ENCODE data around the gene LZTS3.
A peak's percentile ranks its signal among the peaks of the same experiment; 100 is the strongest.

The LZTS3 gene

DNA sequence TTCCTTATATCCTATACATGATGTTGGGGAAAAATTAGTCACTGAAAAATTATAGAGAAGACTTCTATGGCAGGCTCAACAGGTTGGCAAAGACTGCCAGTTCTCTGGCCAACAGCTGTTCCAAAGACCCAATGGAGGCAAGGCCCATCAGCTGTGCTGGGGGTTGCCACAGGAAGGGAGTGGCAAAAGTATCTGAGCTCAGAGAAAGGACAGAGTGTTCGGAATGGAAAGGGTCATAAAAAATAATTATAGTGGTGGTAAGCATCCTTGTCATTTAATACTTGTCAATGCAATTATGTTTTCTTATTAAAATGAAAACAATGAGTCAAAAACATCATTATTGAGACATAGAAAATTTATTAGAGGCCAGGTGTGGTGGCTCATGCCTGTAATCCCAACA, 49.8 kb downstream of the LZTS3 start:
- TF ChIP-seq POLR2A (IDR thresholded peaks at IDR 0.05; ENCODE audit: low read length) = no peak
- no peak for TF ChIP-seq GATA1 (IDR thresholded peaks at IDR 0.05; ENCODE audit: low read depth, low read length)
- DNase-seq = no peak

DNA sequence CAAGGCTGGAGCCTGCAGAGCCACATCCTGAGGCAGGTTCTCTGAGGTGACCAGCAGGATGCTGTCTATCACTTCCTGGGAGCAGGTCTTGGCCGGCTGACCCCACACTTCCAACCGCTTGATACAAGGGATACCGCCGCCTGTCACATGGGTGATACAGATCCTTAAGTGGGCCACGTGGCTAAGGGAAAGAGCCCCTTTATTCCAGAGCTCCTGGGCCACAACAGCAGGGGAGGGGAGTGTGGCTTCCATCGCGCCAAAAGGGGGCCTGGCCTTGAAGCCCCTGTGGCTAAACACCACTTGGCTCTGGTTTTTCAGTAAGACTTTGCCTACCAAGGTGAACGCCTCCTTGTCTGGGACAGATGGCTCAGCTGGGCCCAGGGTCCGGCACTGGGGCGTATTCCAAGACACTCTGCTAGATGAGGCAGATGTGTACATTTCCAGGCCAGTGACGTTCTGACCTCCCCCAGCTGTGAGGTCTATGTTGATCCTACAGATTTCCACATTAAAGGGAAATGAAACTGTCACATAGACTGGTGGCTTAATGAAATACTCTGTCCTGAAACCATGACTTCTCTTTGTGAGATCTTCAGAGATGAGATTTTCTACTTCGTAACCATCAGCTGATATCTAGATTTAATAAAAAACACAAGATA, 51.3 kb downstream of the LZTS3 start:
- no peak for DNase-seq
- no peak for TF ChIP-seq POLR2A (IDR thresholded peaks at IDR 0.05; ENCODE audit: low read length)

DNA sequence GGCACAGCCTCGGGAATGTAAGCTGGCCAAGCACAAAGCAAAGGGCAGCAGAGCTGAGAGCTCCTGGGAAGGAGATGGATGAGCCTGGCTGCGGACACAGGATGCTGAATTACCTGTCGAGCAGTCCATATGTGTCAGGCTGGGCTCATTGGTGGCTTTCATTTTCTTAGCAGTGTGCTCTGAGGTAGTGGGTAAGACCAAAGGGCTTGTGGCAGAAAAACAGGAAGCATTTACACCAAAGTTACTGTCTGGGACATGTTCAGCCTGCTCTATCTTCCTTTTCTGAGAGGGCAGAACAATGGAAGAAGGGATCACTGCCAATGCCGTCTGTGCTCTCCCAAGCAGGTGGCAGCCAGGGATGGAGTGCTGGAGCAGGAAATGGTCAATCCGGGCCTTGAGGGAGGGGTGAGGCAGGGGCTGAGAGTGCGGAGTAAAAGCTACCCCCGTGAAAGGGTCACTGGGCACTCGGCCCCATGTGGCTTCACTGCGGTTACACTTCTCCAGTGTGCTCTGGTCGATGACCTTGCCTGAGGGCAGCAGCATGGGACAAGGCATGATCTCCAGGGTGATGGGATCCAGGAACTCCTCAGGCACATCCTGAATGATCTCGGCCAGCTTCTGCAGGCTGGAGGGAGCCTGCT, 52.0 kb downstream of the LZTS3 start:
- TF ChIP-seq GATA1 (IDR thresholded peaks at IDR 0.05; ENCODE audit: low read depth, low read length) = no peak
- DNase-seq = no peak

DNA sequence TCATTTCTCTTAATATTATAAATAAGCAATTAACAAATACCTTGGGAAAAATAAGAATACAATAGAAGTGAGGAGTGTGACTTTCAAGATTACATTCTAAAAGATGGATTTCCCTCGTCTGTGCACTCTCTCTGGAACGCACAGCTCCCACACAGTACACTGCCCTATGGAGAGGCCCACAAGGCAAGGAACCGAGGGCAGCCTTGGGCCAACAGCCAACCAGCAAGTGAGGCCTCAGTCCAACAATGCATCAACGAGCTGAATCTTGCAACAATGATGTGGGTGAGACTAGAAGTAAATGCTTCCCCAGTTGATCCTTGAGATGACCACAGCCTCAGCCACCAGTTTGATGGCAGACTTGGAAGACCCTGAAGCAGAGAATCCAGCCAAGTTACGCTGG, 54.3 kb downstream of the LZTS3 start:
- TF ChIP-seq GATA1 (IDR thresholded peaks at IDR 0.05; ENCODE audit: low read depth, low read length) = no peak
- DNase-seq = no peak

DNA sequence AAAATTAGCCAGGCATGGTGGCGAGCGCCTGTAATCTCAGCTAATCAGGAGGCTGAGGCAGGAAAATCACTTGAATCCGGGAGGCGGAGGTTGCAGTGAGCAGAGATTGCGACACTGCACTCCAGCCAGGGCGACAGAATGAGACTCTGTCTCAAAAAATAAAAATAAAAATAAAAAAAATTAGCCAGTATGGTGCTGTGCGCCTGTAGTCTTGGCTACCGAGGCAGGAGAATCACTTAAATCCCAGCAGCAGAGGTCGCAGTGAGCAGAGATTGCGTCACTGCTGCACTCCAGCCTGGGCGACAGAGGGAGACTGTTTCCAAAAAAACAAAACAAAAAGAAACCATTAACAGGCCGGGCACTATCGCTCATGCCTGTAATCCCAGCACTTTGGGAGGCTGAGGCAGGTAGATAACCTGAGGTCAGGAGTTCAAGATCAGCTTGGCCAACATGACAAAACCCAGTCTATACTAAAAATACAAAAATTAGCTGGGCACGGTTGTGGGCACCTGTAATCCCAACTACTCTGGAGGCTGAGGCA, 55.4 kb downstream of the LZTS3 start:
- peak; percentile 60 to 65 for DNase-seq

DNA sequence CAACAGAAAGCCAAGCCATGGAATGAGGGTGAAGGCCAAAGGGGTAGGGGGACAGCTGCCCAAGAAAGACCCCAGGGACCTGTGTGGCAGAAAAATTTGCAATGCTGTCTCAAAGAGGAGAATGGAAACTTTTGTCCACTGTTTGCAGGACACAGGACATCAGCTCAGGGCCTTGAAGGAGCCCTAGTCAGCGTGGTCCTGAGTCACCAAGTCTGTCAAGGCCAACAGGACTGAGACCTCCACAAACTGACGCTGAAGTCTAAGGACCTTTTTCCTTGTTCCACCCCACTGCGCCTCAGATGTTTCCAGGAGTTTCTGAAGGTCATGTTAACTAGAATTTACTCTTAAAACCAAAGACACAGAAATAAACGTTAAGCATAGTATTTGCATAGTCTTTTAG, 57.0 kb downstream of the LZTS3 start:
- TF ChIP-seq POLR2A (IDR thresholded peaks at IDR 0.05; ENCODE audit: low read length) = no peak
- no peak for TF ChIP-seq GATA1 (IDR thresholded peaks at IDR 0.05; ENCODE audit: low read depth, low read length)
- DNase-seq = no peak

DNA sequence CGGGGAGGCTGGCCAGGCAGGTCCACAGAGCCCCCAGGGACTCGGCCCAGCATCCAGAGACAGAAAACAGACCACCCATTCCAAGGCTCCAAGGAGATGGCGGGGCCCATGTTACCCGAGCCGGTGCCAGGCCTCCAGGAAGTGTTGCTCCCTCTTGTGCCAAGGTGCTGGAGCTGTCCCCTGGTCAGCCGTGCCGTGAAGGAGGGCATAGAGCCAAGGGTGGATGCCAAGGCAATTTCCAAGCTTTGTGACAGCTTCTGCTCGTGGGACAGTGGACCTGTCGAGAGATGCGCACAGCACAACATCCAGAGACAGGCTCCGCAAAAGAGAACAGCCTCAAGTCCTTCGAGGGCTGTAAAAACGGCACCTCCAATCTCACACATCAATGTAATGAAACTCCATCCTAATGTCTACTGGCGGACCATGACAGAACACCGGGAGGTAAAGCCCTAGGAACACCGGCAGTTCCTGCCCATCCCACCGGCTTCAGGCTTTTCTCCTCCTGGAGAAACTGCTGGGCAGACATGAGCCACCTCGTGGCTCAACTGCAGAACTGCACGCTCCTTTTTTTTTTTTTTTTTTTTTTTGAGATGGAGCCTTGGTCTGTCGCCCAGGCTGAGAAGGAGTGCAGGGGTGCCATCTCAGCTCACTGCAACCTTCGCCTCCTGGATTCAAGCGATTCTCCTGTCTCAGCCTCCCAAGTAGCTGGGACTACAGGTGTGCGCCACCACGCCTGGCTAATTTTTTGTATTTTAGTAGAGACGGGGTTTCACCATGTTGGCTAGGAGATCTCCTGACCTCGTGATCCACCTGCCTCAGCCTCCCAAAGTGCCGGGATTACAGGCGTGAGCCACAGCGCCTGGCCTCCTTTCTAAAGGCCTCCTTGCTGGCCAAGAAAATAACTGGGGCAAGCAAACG, 57.9 kb downstream of the LZTS3 start:
- peak; percentile 42 to 63 for DNase-seq
- no peak for TF ChIP-seq POLR2A (IDR thresholded peaks at IDR 0.05; ENCODE audit: low read length)

Measured in erythroblast (primary cell).